ENCODE measurements around the gene SIK2.

- TF ChIP-seq ZC3H10 (CRISPR knock-in tag; IDR thresholded peaks at IDR 0.05) (no peak), ZNF70 (CRISPR knock-in tag; IDR thresholded peaks at IDR 0.05) (no peak), OSR1 (CRISPR knock-in tag; IDR thresholded peaks at IDR 0.05) (no peak), ISL1 (CRISPR knock-in tag; IDR thresholded peaks at IDR 0.05) (no peak), CREB5 (CRISPR knock-in tag; IDR thresholded peaks at IDR 0.05; ENCODE audit: low read depth) (no peak)
These were observed 642 bp upstream of the SIK2 start for GRCh38 chr11:111601636-111601978.
